Ishikawa (cell line): ENCODE results near the gene MALT1.
A peak's percentile ranks its signal among the peaks of the same experiment; 100 is the strongest.

Experiments
- CEBPB ChIP-seq: IDR thresholded peaks from 2 replicates; pipeline ENCODE4 v1.6.1; 2012
- CREB1 ChIP-seq: IDR thresholded peaks from 2 replicates; pipeline ENCODE4 v1.6.1; 2012; ENCODE audit warnings: low read depth
- EGR1 ChIP-seq: IDR thresholded peaks from 2 replicates; pipeline ENCODE4 v1.6.1; 2012
- EP300 ChIP-seq: IDR thresholded peaks from 2 replicates; pipeline ENCODE4 v1.6.1; 2012; ENCODE audit warnings: borderline replicate concordance
- FOXM1 ChIP-seq: IDR thresholded peaks from 2 replicates; pipeline ENCODE4 v1.6.1; 2012; ENCODE audit warnings: low read depth, borderline replicate concordance
- NFIC ChIP-seq: IDR thresholded peaks from 2 replicates; pipeline ENCODE4 v1.6.1; 2012
- RAD21 ChIP-seq: IDR thresholded peaks from 2 replicates; pipeline ENCODE4 v1.6.1; 2012; ENCODE audit warnings: low read depth
- TAF1 ChIP-seq: IDR thresholded peaks from 2 replicates; pipeline ENCODE4 v1.6.1; 2012; ENCODE audit warnings: low read depth, mild to moderate bottlenecking
- TCF12 ChIP-seq: IDR thresholded peaks from 2 replicates; pipeline ENCODE4 v1.6.1; 2012; ENCODE audit warnings: low read depth
- TEAD4 ChIP-seq: IDR thresholded peaks from 2 replicates; pipeline ENCODE4 v1.6.1; 2012
- YY1 ChIP-seq: IDR thresholded peaks from 2 replicates; pipeline ENCODE4 v1.6.1; 2012; ENCODE audit warnings: low read depth
- ZBTB7A ChIP-seq: IDR thresholded peaks from 2 replicates; pipeline ENCODE4 v1.6.1; 2012; ENCODE audit warnings: low read depth
- TF ChIP-seq, protein P1 (sequence below): IDR thresholded peaks from 2 replicates; pipeline ENCODE4 v1.6.1; 2012
- TF ChIP-seq, protein P2 (sequence below): IDR thresholded peaks from 2 replicates; pipeline ENCODE4 v1.6.1; 2012
- TF ChIP-seq, protein P3 (sequence below): IDR thresholded peaks from 2 replicates; pipeline ENCODE4 v1.6.1; 2012; ENCODE audit warnings: low read depth, mild to moderate bottlenecking

Gene MALT1

DNA sequence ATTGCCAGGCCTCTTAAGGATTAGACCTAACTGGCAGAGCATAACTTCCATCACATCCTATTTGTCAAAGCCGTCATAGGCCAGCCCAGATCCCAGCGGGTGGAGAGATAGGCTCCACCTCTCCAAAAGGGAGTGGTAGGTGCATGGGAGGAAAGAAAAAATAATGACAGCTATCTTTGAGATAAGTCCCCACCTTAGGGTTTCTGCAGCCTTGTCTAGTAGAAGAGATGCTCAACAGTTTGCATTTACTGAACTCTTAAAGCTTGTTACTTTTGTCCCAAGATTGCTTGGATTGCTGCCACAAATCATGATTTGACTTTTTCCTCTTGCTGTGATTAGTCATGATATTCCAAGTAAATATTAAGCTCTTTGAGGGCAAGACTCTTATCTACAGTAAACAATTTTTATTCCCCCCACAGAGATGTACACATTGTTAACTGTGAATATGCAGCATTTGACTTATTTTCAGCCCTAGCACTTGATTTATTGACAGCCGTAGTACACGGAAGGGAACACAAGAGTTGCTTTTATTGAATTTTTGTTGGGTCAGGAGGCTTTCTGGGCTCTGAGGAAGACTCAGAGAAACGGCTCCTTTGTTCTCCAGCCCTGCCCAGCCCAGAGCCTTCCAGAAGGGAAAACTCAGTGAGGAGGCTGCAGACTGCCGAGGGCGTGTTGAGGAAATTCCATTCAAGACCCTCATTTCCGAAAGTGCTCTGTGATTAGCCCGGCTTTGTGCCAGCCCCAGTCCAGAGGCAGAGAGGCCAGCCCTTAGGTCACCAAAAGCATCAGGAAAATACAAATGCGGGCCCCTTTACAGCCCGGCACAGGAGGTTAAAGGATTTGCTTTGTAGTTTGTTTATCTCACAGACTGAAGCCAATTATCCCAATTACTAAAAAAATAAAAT lies 118.0 kb downstream of the MALT1 start:
- TF ChIP-seq NFIC (peak; percentile 21; the same call in 1 of the 2 replicates), TCF12 (peak; percentile 22; the same call in 1 of the 2 replicates), FOXM1 (no peak)

DNA sequence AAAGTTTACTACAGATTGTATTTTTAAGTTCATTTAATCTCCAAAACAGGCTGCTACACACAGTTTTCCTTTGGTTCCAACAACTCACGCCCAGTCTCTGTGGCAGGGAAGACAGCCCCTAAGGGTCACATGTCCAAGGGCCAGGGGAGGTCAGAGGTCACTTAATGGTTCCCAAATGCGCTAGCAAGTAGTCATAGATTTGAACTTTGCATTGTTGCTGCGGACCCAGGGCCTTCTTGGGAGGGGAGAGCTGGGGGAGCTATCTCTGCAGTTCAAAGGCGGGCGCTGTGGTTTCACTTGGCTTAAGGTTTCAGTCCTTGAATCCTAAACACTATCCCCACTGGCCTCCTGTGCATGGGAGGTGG lies 118.6 kb downstream of the MALT1 start:
- no peak for TF ChIP-seq RAD21
- no peak for TF ChIP-seq CREB1
- no peak for TF ChIP-seq FOXM1
- no peak for TF ChIP-seq YY1
- TF ChIP-seq, protein P1, sequence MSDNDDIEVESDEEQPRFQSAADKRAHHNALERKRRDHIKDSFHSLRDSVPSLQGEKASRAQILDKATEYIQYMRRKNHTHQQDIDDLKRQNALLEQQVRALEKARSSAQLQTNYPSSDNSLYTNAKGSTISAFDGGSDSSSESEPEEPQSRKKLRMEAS, result no peak
- no peak for TF ChIP-seq EGR1
- TF ChIP-seq EP300, result no peak
- no peak for TF ChIP-seq ZBTB7A
- TF ChIP-seq TEAD4, result no peak
- TF ChIP-seq TAF1, result no peak
- no peak for TF ChIP-seq NFIC

DNA sequence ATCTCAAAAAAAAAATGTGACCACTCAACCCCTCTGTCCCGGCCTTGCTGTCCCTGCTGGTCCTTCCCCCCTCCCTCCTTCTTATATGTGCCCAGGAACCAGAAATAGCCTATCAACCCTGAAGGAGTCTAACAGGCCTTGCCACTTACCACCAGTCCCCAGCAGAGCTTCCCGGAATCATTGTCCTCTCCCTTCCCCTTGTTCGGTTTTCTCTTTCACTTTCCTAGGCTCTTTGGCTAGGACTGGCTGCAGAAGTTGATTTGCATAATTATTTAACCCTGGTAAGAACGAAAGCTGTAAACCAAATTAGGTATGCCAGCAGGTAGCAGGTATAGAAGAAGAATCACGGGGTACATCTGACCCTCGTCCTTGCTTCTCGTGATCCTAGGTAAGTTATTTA lies 120.8 kb downstream of the MALT1 start:
- TF ChIP-seq TEAD4, result no peak
- TF ChIP-seq RAD21, result no peak
- TF ChIP-seq CEBPB, result no peak
- TF ChIP-seq, protein P1, result no peak
- TF ChIP-seq, protein P2, sequence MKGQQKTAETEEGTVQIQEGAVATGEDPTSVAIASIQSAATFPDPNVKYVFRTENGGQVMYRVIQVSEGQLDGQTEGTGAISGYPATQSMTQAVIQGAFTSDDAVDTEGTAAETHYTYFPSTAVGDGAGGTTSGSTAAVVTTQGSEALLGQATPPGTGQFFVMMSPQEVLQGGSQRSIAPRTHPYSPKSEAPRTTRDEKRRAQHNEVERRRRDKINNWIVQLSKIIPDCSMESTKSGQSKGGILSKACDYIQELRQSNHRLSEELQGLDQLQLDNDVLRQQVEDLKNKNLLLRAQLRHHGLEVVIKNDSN, result no peak
- no peak for TF ChIP-seq TAF1
- TF ChIP-seq YY1, result no peak
- no peak for TF ChIP-seq FOXM1
- TF ChIP-seq TCF12, result no peak
- TF ChIP-seq EGR1, result no peak
- TF ChIP-seq, protein P3, sequence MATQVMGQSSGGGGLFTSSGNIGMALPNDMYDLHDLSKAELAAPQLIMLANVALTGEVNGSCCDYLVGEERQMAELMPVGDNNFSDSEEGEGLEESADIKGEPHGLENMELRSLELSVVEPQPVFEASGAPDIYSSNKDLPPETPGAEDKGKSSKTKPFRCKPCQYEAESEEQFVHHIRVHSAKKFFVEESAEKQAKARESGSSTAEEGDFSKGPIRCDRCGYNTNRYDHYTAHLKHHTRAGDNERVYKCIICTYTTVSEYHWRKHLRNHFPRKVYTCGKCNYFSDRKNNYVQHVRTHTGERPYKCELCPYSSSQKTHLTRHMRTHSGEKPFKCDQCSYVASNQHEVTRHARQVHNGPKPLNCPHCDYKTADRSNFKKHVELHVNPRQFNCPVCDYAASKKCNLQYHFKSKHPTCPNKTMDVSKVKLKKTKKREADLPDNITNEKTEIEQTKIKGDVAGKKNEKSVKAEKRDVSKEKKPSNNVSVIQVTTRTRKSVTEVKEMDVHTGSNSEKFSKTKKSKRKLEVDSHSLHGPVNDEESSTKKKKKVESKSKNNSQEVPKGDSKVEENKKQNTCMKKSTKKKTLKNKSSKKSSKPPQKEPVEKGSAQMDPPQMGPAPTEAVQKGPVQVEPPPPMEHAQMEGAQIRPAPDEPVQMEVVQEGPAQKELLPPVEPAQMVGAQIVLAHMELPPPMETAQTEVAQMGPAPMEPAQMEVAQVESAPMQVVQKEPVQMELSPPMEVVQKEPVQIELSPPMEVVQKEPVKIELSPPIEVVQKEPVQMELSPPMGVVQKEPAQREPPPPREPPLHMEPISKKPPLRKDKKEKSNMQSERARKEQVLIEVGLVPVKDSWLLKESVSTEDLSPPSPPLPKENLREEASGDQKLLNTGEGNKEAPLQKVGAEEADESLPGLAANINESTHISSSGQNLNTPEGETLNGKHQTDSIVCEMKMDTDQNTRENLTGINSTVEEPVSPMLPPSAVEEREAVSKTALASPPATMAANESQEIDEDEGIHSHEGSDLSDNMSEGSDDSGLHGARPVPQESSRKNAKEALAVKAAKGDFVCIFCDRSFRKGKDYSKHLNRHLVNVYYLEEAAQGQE, result no peak
- TF ChIP-seq ZBTB7A, result no peak
- no peak for TF ChIP-seq CREB1
- no peak for TF ChIP-seq NFIC
- TF ChIP-seq EP300, result no peak

DNA sequence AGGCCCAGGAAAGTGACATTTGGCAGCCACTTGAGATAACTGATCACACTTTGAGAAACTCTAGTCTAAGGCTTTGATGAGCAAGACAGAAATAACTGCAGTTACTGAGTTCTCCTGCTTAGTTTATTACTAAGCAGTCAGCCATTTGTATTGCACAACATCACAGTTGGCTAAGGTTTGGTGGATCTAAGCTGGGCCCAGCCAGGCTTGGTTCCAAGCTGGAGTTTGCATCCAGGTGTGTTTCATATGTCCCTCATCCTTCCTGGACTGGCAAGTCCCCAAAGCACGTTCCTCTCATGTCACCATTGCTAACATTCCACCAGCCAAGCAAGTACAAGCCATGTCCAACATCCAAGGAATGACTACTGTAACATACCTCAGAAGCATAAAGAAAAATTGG lies 122.1 kb downstream of the MALT1 start:
- TF ChIP-seq YY1, result 0 out of 2 replicates have a peak, but pooled peaks have one; percentile 36
- TF ChIP-seq EGR1, result no peak
- no peak for TF ChIP-seq RAD21
- peak; percentile 42; the same call in 1 of the 2 replicates for TF ChIP-seq NFIC
- peak; percentile 96 for TF ChIP-seq CEBPB
- no peak for TF ChIP-seq EP300
- TF ChIP-seq, protein P1, result no peak
- no peak for TF ChIP-seq ZBTB7A
- TF ChIP-seq, protein P3, result no peak
- TF ChIP-seq TCF12, result no peak
- TF ChIP-seq, protein P2, result no peak
- peak; percentile 47 for TF ChIP-seq TEAD4
- no peak for TF ChIP-seq FOXM1
- no peak for TF ChIP-seq CREB1
- no peak for TF ChIP-seq TAF1

DNA sequence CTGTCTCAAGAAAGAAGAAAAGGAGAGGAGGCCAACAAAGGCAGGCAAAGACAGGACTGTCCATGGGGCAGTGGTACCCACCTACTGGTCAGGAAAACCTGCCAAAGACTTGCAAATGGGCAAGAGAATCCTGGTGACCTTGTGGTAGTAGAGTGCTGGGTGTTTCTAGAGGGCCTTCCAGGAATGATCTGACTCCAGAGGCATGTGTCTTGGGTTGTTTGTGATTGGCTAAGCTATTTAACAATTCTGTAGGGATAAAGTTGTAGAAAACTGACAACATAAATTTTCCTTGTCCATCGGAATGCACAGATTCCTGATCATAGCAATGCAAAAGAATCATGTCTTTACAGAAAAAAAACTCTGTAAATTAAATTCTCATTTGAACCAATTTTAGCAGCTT lies 125.0 kb downstream of the MALT1 start:
- TF ChIP-seq TAF1 (no peak), FOXM1 (no peak), TCF12 (no peak), EGR1 (no peak)
